CD14-positive monocyte (primary cell): ENCODE data around the gene RARS2. TPM values are rescaled to one million over a fixed set of nuclear protein-coding genes. Genes with fewer than 3 reads are reported as not detected.

ENCODE experiments used
- DNase-seq, 3 donors: peaks; one replicate each; pipeline ENCODE4 v3.0.0-alpha.2; 2011 to 2022
- H2AFZ ChIP-seq: 2 replicates; pipeline ENCODE4 v1.6.0; 2012; ENCODE audit warnings: mild to moderate bottlenecking, low read depth, low read length, inconsistent platforms; ENCODE audit not compliant: insufficient read depth, poor library complexity, severe bottlenecking
- H3K27ac ChIP-seq, 2 donors: 1 replicate in 1 of 2; 2 replicates in 1 of 2; pipeline ENCODE4 v1.5.1; 2012 to 2013; ENCODE audit warnings: low read length in 2 of 2, control low read depth in 1 of 2, inconsistent platforms in 1 of 2, low read depth in 1 of 2, mild to moderate bottlenecking in 1 of 2
- H3K27me3 ChIP-seq, 2 donors: one replicate each; pipeline versions ENCODE4 v1.6.0 to v1.6.1; 2011 to 2013; ENCODE audit warnings: low read length in 2 of 2; ENCODE audit not compliant: control insufficient read depth in 2 of 2, insufficient read depth in 2 of 2
- H3K36me3 ChIP-seq, 2 donors: replicated peaks in 1 of 2; 1 replicate in 1 of 2; 2 replicates in 1 of 2; pipeline versions ENCODE4 v1.5.1 to v1.6.1; 2012 to 2013; ENCODE audit warnings: low read length in 2 of 2, control low read depth in 1 of 2, inconsistent platforms in 1 of 2, mild to moderate bottlenecking in 1 of 2; ENCODE audit not compliant: insufficient read depth in 2 of 2, control insufficient read depth in 1 of 2
- H3K4me1 ChIP-seq, 2 donors: 1 replicate in 1 of 2; 2 replicates in 1 of 2; pipeline versions ENCODE4 v1.5.1 to v1.6.1; 2012 to 2013; ENCODE audit warnings: low read length in 2 of 2, control low read depth in 1 of 2, inconsistent platforms in 1 of 2, mild to moderate bottlenecking in 1 of 2, moderate library complexity in 1 of 2; ENCODE audit not compliant: insufficient read depth in 2 of 2, control insufficient read depth in 1 of 2
- H3K4me2 ChIP-seq: replicated peaks from 2 replicates; pipeline ENCODE3; 2012; ENCODE audit warnings: low read length, moderate library complexity, mild to moderate bottlenecking; ENCODE audit not compliant: poor library complexity, severe bottlenecking; ENCODE audit errors: extremely low read depth
- H3K4me3 ChIP-seq, 3 experiments: fragments of 200-600 bp in 1 of 3; sonication (generic) in 1 of 3; replicated peaks in 1 of 3; 1 replicate in 2 of 3; 2 replicates in 1 of 3; pipeline ENCODE4 v1.5.1; 2011 to 2013; ENCODE audit warnings: low read length in 3 of 3, mild to moderate bottlenecking in 3 of 3, control low read depth in 2 of 3, low read depth in 2 of 3, inconsistent platforms in 1 of 3, moderate library complexity in 1 of 3
- H3K79me2 ChIP-seq: 2 replicates; pipeline ENCODE4 v1.6.0; 2012; ENCODE audit warnings: mild to moderate bottlenecking, control low read depth, inconsistent platforms, low read length, moderate library complexity; ENCODE audit not compliant: insufficient read depth
- H3K9ac ChIP-seq: 2 replicates; pipeline ENCODE4 v1.6.0; 2017; ENCODE audit warnings: low read length, mild to moderate bottlenecking; ENCODE audit not compliant: insufficient read depth, poor library complexity, severe bottlenecking
- H3K9me3 ChIP-seq, 2 donors: replicated peaks in 1 of 2; 1 replicate in 1 of 2; 2 replicates in 1 of 2; pipeline versions ENCODE4 v1.5.1 to v1.6.1; 2012 to 2013; ENCODE audit warnings: low read length in 2 of 2, control low read depth in 1 of 2; ENCODE audit not compliant: control insufficient read depth in 1 of 2, insufficient read depth in 1 of 2
- H4K20me1 ChIP-seq: 2 replicates; pipeline ENCODE4 v1.6.0; 2012; ENCODE audit warnings: mild to moderate bottlenecking, low read length, control low read depth, moderate library complexity; ENCODE audit not compliant: insufficient read depth
- H3K27ac Mint-ChIP-seq, 7 donors: one replicate each; pipeline ENCODE4 v1.8.0; 2020; ENCODE audit warnings: mild to moderate bottlenecking in 7 of 7, mixed read lengths in 7 of 7, moderate library complexity in 6 of 7, inconsistent platforms in 2 of 7
- H3K27me3 Mint-ChIP-seq, 3 donors: one replicate each; pipeline ENCODE4 v1.8.0; 2021 to 2022; ENCODE audit warnings: low read depth in 3 of 3, mild to moderate bottlenecking in 3 of 3, mixed read lengths in 3 of 3, moderate library complexity in 3 of 3, inconsistent platforms in 1 of 3
- H3K36me3 Mint-ChIP-seq, 2 donors: one replicate each; pipeline ENCODE4 v1.8.0; 2020; ENCODE audit warnings: mixed read lengths in 2 of 2, inconsistent platforms in 1 of 2, mild to moderate bottlenecking in 1 of 2
- H3K4me1 Mint-ChIP-seq: one replicate; pipeline ENCODE4 v1.8.0; 2020; ENCODE audit warnings: mild to moderate bottlenecking, mixed read lengths
- H3K4me3 Mint-ChIP-seq, 2 donors: one replicate each; pipeline ENCODE4 v1.8.0; 2020; ENCODE audit warnings: mild to moderate bottlenecking in 2 of 2, mixed read lengths in 2 of 2, moderate library complexity in 1 of 2
- H3K9me3 Mint-ChIP-seq, 7 donors: one replicate each; pipeline ENCODE4 v1.8.0; 2020 to 2022; ENCODE audit warnings: mixed read lengths in 7 of 7, mild to moderate bottlenecking in 6 of 7, moderate library complexity in 6 of 7, inconsistent platforms in 2 of 7
- CTCF ChIP-seq: fragments of 200-600 bp; IDR thresholded peaks from one replicate; pipeline ENCODE4 v1.8.0; 2022; ENCODE audit warnings: antibody characterized with exemption, mild to moderate bottlenecking
- WGBS: methylation state at CpG from one replicate; pipeline ENCODE4 v1.1.5; 2013; ENCODE audit warnings: missing lambda C conversion rate; ENCODE audit not compliant: insufficient coverage; 5-methylcytosine and 5-hydroxymethylcytosine counted together
- intact Hi-C, 2 donors: fragments of 100-400 bp; cut with micrococcal nuclease; formaldehyde crosslinking; loops; one replicate each; pipeline versions ENCODE4 v1.15.0 to v1.15.1; 2023
- polyA plus RNA-seq, 3 donors: library from polyadenylated mRNA; depleted of rRNA in 1 of 3; unstranded in 2 of 3; stranded (reverse) in 1 of 3; fragments of 300-500 nt in 2 of 3; fragments of >200 nt in 1 of 3; fragmentation: Illumina TruSeq in 2 of 3; gene quantifications; 1 replicate in 2 of 3; 2 replicates in 1 of 3; pipeline ENCODE4 v1.2.3, GENCODE V29; 2012 to 2021

The RARS2 gene
- polyA plus RNA-seq, 3 donors = 8.6 to 33.0 (median 27.3) TPM

DNA sequence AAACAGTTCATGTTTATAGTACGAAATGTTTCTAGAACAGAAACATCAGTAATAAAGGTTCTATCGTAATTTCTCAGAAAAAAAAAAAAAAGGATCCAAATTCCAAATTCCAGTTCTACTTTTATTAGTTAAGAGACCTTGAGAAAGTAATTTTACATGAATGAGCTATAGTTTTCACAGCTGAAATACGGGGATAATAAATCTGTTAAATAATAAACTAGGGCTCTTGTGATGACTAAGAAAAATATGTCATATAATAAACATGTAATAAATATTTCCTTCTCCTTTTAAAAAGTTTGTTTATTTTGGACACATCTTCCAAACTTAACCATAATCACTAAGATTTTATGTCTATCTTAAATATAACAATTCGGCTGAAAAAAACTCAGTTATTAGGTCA lies 17.8 kb downstream of the RARS2 start:
- H3K36me3 Mint-ChIP-seq = peaks cover 37 to 51% of the 10 kb centered on the region in 2 donors
- peaks cover 0 to 2% (median 0%) of the 10 kb centered on the region in 3 donors for H3K27me3 Mint-ChIP-seq
- H3K4me3 ChIP-seq = no peak overlapping the region
- peak overlapping the region in 2 of 7 donors; percentile 4 to 40 for H3K27ac Mint-ChIP-seq
- peaks cover 0 to 13% (median 3%) of the 10 kb centered on the region in 7 donors for H3K9me3 Mint-ChIP-seq
- no peak for TF ChIP-seq CTCF
- H3K9ac ChIP-seq = no peak overlapping the region
- no peak overlapping the region for H3K4me2 ChIP-seq
- DNase-seq = no peak
- H3K4me1 ChIP-seq = no peaks in the 10 kb centered on the region
- no peaks in the 10 kb centered on the region for H3K9me3 ChIP-seq
- peaks cover 19 to 45% of the 10 kb centered on the region in 2 donors for H3K36me3 ChIP-seq
- no peak overlapping the region for H3K27ac ChIP-seq
- H3K4me3 Mint-ChIP-seq = no peak overlapping the region
- intact Hi-C loops = no loop called here
- H3K4me1 Mint-ChIP-seq = peaks cover 19% of the 10 kb centered on the region
- peaks cover 74% of the 10 kb centered on the region for H4K20me1 ChIP-seq
- no CpG with 5 or more reads among the region's 4 CpGs for WGBS
- no peak overlapping the region for H2AFZ ChIP-seq
- no peaks in the 10 kb centered on the region for H3K27me3 ChIP-seq
- peaks cover 60% of the 10 kb centered on the region for H3K79me2 ChIP-seq

DNA sequence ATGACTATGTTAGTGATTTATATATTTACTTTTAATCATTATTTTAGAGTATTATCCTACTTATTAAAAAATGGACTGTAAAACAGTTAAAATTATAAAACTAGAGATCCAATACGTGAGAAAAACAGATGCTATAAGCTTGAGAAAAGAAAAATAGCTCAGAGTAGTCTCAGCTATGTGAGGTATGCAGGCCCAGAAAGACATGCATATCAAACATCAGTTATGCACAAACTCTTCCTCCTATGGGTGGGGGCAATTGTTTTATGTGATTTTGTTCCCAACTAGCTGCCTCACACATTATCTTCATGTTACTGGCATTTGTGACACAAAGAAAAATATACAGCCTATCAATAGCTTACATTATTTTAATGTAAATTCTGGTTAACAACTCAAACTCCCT lies 28.8 kb downstream of the RARS2 start:
- Histone ChIP-seq H3K4me1 (no peaks in the 10 kb centered on the region), H3K9me3 (no peaks in the 10 kb centered on the region), H3K4me3 (no peak overlapping the region), H3K4me2 (no peak overlapping the region), H3K79me2 (no peaks in the 10 kb centered on the region), H2AFZ (no peak overlapping the region), H3K27me3 (no peaks in the 10 kb centered on the region), H3K9ac (no peak overlapping the region), H3K36me3 (peaks cover 71 to 83% of the 10 kb centered on the region in 2 donors), H3K27ac (no peak overlapping the region), H4K20me1 (no peaks in the 10 kb centered on the region)
- H3K4me3 Mint-ChIP-seq = no peak overlapping the region
- no CpG with 5 or more reads among the region's 1 CpG for WGBS
- H3K27ac Mint-ChIP-seq = no peak overlapping the region
- no peaks in the 10 kb centered on the region for H3K4me1 Mint-ChIP-seq
- H3K9me3 Mint-ChIP-seq = no peaks in the 10 kb centered on the region
- intact Hi-C loops = no loop called here
- H3K36me3 Mint-ChIP-seq = peaks cover 54 to 62% of the 10 kb centered on the region in 2 donors
- DNase-seq = no peak
- no peaks in the 10 kb centered on the region for H3K27me3 Mint-ChIP-seq
- TF ChIP-seq CTCF = no peak
